IMR-90 (cell line): ENCODE measurements around the gene MAP7. TPM values are rescaled to one million over a fixed set of nuclear protein-coding genes. Genes with fewer than 3 reads are reported as not detected.

Source experiments
- ATAC-seq: fragments of 200-7000 bp; cut with Tn5 transposase; 2 replicates; pipeline ENCODE4 v1.9.1; 2020; ENCODE audit warnings: low read depth, mild to moderate bottlenecking, moderate library complexity
- BruUV-seq: library from RNA; stranded (reverse); fragments of 400-500 nt; replicated peaks from 2 replicates; lab custom pipeline; 2021; lab: Mats Ljungman, UMichigan
- CTCF ChIA-PET: fragments of 300-600 bp; formaldehyde crosslinking; extraction: SDS; loops from one replicate; lab custom pipeline; 2021; ENCODE audit warnings: antibody characterized with exemption; lab: Yijun Ruan, JAX
- POLR2A ChIA-PET: fragments of 300-600 bp; sonication (Branson Sonifier 250); formaldehyde crosslinking; loops from one replicate; lab custom pipeline; 2022; ENCODE audit warnings: antibody characterized with exemption; ENCODE audit not compliant: unreplicated experiment; lab: Charles Lee
- DNase-seq: peaks from one replicate; pipeline ENCODE4 v3.0.0; 2013
- H2AFZ ChIP-seq: replicated peaks from 2 replicates; pipeline ENCODE3; 2013; ENCODE audit warnings: low read length, mild to moderate bottlenecking; ENCODE audit not compliant: poor library complexity
- H2AK5ac ChIP-seq: 2 replicates; pipeline ENCODE4 v1.6.1; 2013; ENCODE audit warnings: low read depth, low read length, inconsistent platforms
- H2AK9ac ChIP-seq: replicated peaks from 2 replicates; pipeline ENCODE3; 2013; ENCODE audit warnings: mild to moderate bottlenecking, low read depth, low read length, moderate library complexity; ENCODE audit not compliant: poor library complexity
- H2BK120ac ChIP-seq: 2 replicates; pipeline ENCODE4 v1.6.1; 2013; ENCODE audit warnings: low read depth, low read length, inconsistent platforms
- H2BK15ac ChIP-seq: 3 replicates; pipeline ENCODE4 v1.6.1; 2013; ENCODE audit warnings: low read depth, low read length, inconsistent platforms
- H2BK20ac ChIP-seq: 2 replicates; pipeline ENCODE4 v1.6.1; 2013; ENCODE audit warnings: low read depth, mild to moderate bottlenecking, inconsistent platforms, low read length, moderate library complexity
- H2BK5ac ChIP-seq: 2 replicates; pipeline ENCODE4 v1.6.1; 2013; ENCODE audit warnings: mild to moderate bottlenecking, low read depth, low read length, inconsistent platforms; ENCODE audit not compliant: poor library complexity, severe bottlenecking
- H3K14ac ChIP-seq: replicated peaks from 2 replicates; pipeline ENCODE4 v1.6.1; 2013; ENCODE audit warnings: low read depth, low read length, inconsistent platforms
- H3K18ac ChIP-seq: 2 replicates; pipeline ENCODE4 v1.6.1; 2013; ENCODE audit warnings: low read depth, low read length, control low read depth
- H3K23ac ChIP-seq: 2 replicates; pipeline ENCODE4 v1.6.1; 2013; ENCODE audit warnings: low read depth, low read length, inconsistent platforms
- H3K27ac ChIP-seq: 2 replicates; pipeline ENCODE4 v1.5.1; 2013; ENCODE audit warnings: mild to moderate bottlenecking, control low read depth, low read length; ENCODE audit not compliant: insufficient read depth
- H3K27me3 ChIP-seq: 2 replicates; pipeline ENCODE4 v1.6.1; 2013; ENCODE audit warnings: low read length; ENCODE audit not compliant: control insufficient read depth, insufficient read depth
- H3K36me3 ChIP-seq: 2 replicates; pipeline ENCODE4 v1.6.1; 2013; ENCODE audit warnings: low read length, mixed read lengths; ENCODE audit not compliant: control insufficient read depth, insufficient read depth
- H3K4ac ChIP-seq: 2 replicates; pipeline ENCODE4 v1.6.1; 2013; ENCODE audit warnings: low read depth, low read length, inconsistent platforms
- H3K4me1 ChIP-seq: 2 replicates; pipeline ENCODE4 v1.6.1; 2013; ENCODE audit warnings: low read length, mixed read lengths; ENCODE audit not compliant: control insufficient read depth, insufficient read depth
- H3K4me2 ChIP-seq: 2 replicates; pipeline ENCODE4 v1.6.1; 2013; ENCODE audit warnings: low read depth, mild to moderate bottlenecking, control low read depth, low read length, moderate library complexity
- H3K4me3 ChIP-seq: 2 replicates; pipeline ENCODE4 v1.5.1; 2013; ENCODE audit warnings: low read depth, mild to moderate bottlenecking, control low read depth, low read length, moderate library complexity; ENCODE audit not compliant: insufficient read depth
- H3K56ac ChIP-seq: 2 replicates; pipeline ENCODE4 v1.6.1; 2013; ENCODE audit warnings: low read length, inconsistent platforms; ENCODE audit not compliant: insufficient read depth; ENCODE audit errors: extremely low read depth
- H3K79me1 ChIP-seq, 2 experiments: 2 replicates each; pipeline ENCODE4 v1.6.1; 2013; ENCODE audit warnings: low read length in 2 of 2, inconsistent platforms in 1 of 2, low read depth in 1 of 2
- H3K9ac ChIP-seq: 2 replicates; pipeline ENCODE4 v1.6.1; 2013; ENCODE audit warnings: low read depth, low read length, control low read depth
- H3K9me1 ChIP-seq: 2 replicates; pipeline ENCODE4 v1.6.1; 2013; ENCODE audit warnings: low read length, inconsistent platforms; ENCODE audit not compliant: insufficient read depth
- H3K9me3 ChIP-seq: 2 replicates; pipeline ENCODE4 v1.6.1; 2013; ENCODE audit warnings: low read length; ENCODE audit not compliant: control insufficient read depth, insufficient read depth
- H4K20me1 ChIP-seq: 2 replicates; pipeline ENCODE4 v1.6.1; 2013; ENCODE audit warnings: low read length, inconsistent platforms; ENCODE audit not compliant: insufficient read depth
- H4K5ac ChIP-seq: 2 replicates; pipeline ENCODE4 v1.6.1; 2013; ENCODE audit warnings: mild to moderate bottlenecking, low read depth, low read length, control low read depth
- H4K8ac ChIP-seq, 2 experiments: 2 replicates each; pipeline ENCODE4 v1.6.1; 2013; ENCODE audit warnings: low read depth in 2 of 2, low read length in 2 of 2, control low read depth in 1 of 2, inconsistent platforms in 1 of 2
- H4K91ac ChIP-seq: 2 replicates; pipeline ENCODE4 v1.6.1; 2013; ENCODE audit warnings: low read depth, low read length, inconsistent platforms; ENCODE audit not compliant: insufficient read depth
- BHLHE40 ChIP-seq: fragments of 150-350 bp; IDR thresholded peaks from 2 replicates; pipeline ENCODE4 v1.6.1; 2016; ENCODE audit warnings: mild to moderate bottlenecking, low read depth, low read length
- CEBPB ChIP-seq: IDR thresholded peaks from 2 replicates; pipeline ENCODE4 v1.6.1; 2012; ENCODE audit warnings: low read depth, low read length, improper control_type of control experiment
- ELK1 ChIP-seq: fragments of 150-350 bp; IDR thresholded peaks from 2 replicates; pipeline ENCODE4 v1.6.1; 2016; ENCODE audit warnings: low read depth, mild to moderate bottlenecking, low read length, moderate library complexity, borderline replicate concordance
- FOS ChIP-seq: fragments of 150-350 bp; IDR thresholded peaks from 2 replicates; pipeline ENCODE4 v1.6.1; 2016; ENCODE audit warnings: low read depth, low read length
- MAFK ChIP-seq: IDR thresholded peaks from 2 replicates; pipeline ENCODE4 v1.6.1; 2012; ENCODE audit warnings: low read depth, low read length, improper control_type of control experiment
- MXI1 ChIP-seq: IDR thresholded peaks from 2 replicates; pipeline ENCODE4 v1.6.1; 2012; ENCODE audit warnings: low read depth, mild to moderate bottlenecking, low read length, moderate library complexity, borderline replicate concordance
- POLR2A ChIP-seq: IDR thresholded peaks from 2 replicates; pipeline ENCODE4 v1.6.1; 2012; ENCODE audit warnings: mild to moderate bottlenecking, low read depth, low read length
- SMC3 ChIP-seq: fragments of 150-350 bp; IDR thresholded peaks from 2 replicates; pipeline ENCODE4 v1.6.1; 2016; ENCODE audit warnings: low read depth, mild to moderate bottlenecking, antibody characterized with exemption, low read length, moderate library complexity
- WGBS, 2 experiments: methylation state at CpG; one replicate each; pipeline versions ENCODE4 v1.1.5 to v1.1.7; 2013; ENCODE audit warnings: missing lambda C conversion rate in 2 of 2; ENCODE audit not compliant: insufficient read length in 1 of 2; ENCODE audit errors: extremely low coverage in 2 of 2; 5-methylcytosine and 5-hydroxymethylcytosine counted together
- dilution Hi-C: fragments of 300-500 bp; cut with HindIII; formaldehyde crosslinking; loops from one replicate; pipeline ENCODE4 v1.14.3; 2018; ENCODE audit warnings: low sequenced_read_pairs; ENCODE audit not compliant: unreplicated experiment
- in situ Hi-C: fragments of 300-500 bp; cut with MboI; formaldehyde crosslinking; loops from 3 replicates; pipeline ENCODE4 v1.14.3; 2019; ENCODE audit warnings: low sequenced_read_pairs, inconsistent platforms, mixed read lengths
- intact Hi-C: fragments of 100-400 bp; cut with micrococcal nuclease; formaldehyde crosslinking; loops from 2 replicates; pipeline ENCODE4 v1.10.0; 2022
- polyA plus RNA-seq, 3 experiments: library from polyadenylated mRNA; depleted of rRNA; stranded (reverse); fragments of >200 nt; gene quantifications; 2 replicates each; pipeline ENCODE4 v1.2.3, GENCODE V29; 2012; ENCODE audit warnings: low replicate concordance in 1 of 3
- total RNA-seq: library from RNA; depleted of rRNA; stranded (reverse); fragments of >200 nt; gene quantifications from 2 replicates; pipeline ENCODE4 v1.2.3, GENCODE V29; 2012

MAP7 gene
- total and polyA plus RNA-seq, 2 of the 4 experiments (the other 2 are of a cell fraction) = 0.19 to 0.36 TPM

- Histone ChIP-seq H3K4me3 (no peak overlapping the region), H2AK5ac (no peak overlapping the region), H4K8ac (no peak overlapping the region), H3K36me3 (no peaks in the 10 kb centered on the region), H2BK20ac (no peak overlapping the region), H3K9me1 (no peaks in the 10 kb centered on the region), H3K18ac (no peak overlapping the region), H2AK9ac (no peak overlapping the region), H3K27ac (no peak overlapping the region), H3K23ac (no peak overlapping the region), H2AFZ (no peak overlapping the region), H4K20me1 (no peaks in the 10 kb centered on the region), H4K5ac (no peak overlapping the region), H3K9me3 (no peaks in the 10 kb centered on the region), H3K4me2 (no peak overlapping the region), H3K14ac (no peak overlapping the region), H2BK15ac (no peak overlapping the region), H3K27me3 (peaks cover 7% of the 10 kb centered on the region), H2BK120ac (no peak overlapping the region), H3K56ac (no peak overlapping the region), H3K4ac (no peak overlapping the region), H3K9ac (no peak overlapping the region), H3K4me1 (no peaks in the 10 kb centered on the region), H2BK5ac (no peak overlapping the region), H3K79me1 (no peaks in the 10 kb centered on the region), H4K91ac (no peak overlapping the region)
- dilution Hi-C loops (no loop called here), in situ Hi-C loops (no loop called here), intact Hi-C loops (no loop called here)
- DNase-seq = no peak
- WGBS, 2 experiments = no CpG with 5 or more reads among the region's 1 CpG
- BruUV-seq = no TSS peak
- no peak for ATAC-seq
- POLR2A ChIA-PET = no interaction called here
- TF ChIP-seq MXI1 (no peak), CEBPB (no peak), BHLHE40 (no peak), ELK1 (no peak), POLR2A (no peak), SMC3 (no peak), MAFK (no peak), FOS (no peak)
- CTCF ChIA-PET = interaction anchor here (0.6 kb wide), 1 partner anchor 31 kb away, joined by 3 read pairs; no protein-coding TSS in a partner anchor
These were observed 63.9 kb downstream of the MAP7 start for GRCh38 chr6:136486357-136486756.
